Suppressor macrophage treated with lipopolysaccharide for 1 hour (primary cell): ENCODE data around the gene SPATA31E1.
"Not testable (repeated sequence)": the region's sequence is repeated elsewhere in the genome, so short reads cannot be mapped to it uniquely, and the experiment has no call there.

ENCODE experiments used
- DNase-seq, 3 donors: peaks; one replicate each; pipeline ENCODE4 v3.0.0-alpha.2; 2020 to 2022

Gene SPATA31E1

DNA sequence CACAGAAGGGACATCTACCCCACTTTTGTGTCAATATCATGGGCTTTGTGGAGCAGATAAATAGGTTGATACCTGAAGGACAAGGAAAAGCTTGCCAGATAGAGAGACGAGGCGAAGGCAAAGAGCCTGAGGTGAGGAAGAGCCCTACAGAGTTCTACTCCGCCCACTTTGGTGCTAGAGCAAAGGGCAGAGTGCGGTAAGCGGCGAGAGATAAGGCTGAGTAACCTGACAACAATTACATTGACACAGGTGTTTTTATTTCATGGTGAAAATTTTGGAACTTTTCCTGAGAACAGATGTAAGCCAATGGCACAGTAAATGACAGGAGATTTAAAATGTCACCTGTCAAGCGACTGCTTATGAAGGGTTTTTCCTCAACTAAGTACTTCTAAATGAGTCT is 51.8 kb downstream of the SPATA31E1 start:
- not testable (repeated sequence) for DNase-seq

DNA sequence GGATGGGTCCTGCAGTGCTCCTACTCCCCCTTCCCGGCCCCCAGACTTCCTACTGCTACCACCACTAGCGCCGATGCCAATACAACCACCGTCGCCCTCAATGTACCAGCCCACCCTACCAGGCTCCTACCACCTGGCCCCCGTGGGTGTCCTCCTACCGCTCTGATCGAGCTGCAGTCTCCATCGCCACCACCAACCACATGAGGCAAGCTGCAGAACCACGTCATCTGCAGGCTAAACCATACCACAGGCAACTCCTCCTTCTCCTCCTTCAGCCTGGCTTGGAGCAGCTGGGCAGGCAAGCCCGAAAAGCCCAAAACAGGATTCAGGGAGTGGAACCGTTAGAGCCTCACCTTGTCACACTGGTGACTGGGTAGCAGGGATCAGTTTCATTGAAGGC is 54.7 kb downstream of the SPATA31E1 start:
- DNase-seq, result not testable (repeated sequence)

DNA sequence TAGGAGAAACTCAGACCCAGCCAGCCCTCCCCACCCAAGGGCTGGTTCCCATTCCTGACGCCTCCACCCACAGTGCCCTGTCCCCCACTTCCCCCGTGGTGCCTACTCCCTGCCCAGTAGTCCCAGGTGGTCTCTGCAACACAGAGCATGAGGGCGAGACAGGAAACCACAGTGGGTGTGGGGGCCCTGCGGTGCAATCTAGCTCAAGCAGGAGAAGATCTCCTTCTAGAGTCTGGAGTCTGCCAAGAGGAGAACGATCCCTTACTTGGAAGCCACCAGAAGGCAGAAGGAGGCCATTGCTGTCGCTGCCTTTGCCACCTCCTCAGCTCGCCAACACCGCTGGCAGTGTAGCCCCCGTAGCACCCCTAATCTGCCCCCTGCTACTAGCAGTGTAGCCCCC is 55.2 kb downstream of the SPATA31E1 start:
- not testable (repeated sequence) for DNase-seq

DNA sequence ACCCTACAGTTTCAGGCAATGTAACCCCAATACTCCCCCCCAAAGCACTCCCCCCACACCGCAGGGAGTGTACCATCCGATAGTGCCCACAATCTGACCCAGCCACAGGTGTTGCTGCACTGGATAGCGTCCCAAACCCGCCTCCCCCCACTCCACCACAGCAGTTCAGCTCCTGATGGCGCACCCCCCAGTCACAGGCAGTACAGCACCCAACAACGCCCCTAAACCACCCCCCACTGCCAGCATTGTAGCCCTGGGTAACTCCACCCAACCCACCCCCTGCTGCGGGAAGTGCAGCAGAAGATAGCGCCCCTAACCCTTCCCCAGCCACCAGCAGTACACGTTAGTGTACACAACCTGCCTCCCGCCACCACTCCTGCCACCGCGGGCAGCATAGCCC is 55.7 kb downstream of the SPATA31E1 start:
- DNase-seq, result not testable (repeated sequence)
